ENCODE measurements around the gene NADSYN1. TPM values are rescaled to one million over a fixed set of nuclear protein-coding genes. Genes with fewer than 3 reads are reported as not detected.
A peak's percentile ranks its signal among the peaks of the same experiment; 100 is the strongest.

Gene NADSYN1
- total RNA-seq, 1 donor from 2014 or later = 87.9 TPM

- H3K4me1 Mint-ChIP-seq (ENCODE audit: low read depth, unreplicated experiment) = no peaks in the 10 kb centered on the region
- peaks cover 24% of the 10 kb centered on the region for H3K36me3 ChIP-seq (ENCODE audit: insufficient read depth, low read length)
- H4K20me1 ChIP-seq (ENCODE audit: insufficient read depth, low read length) = peaks cover 34% of the 10 kb centered on the region
- no peak overlapping the region for H3K4me3 Mint-ChIP-seq (ENCODE audit: unreplicated experiment)
- no peaks in the 10 kb centered on the region for H3K9me3 ChIP-seq (ENCODE audit: insufficient read depth, low read depth, low read length)
- H3K27me3 ChIP-seq (ENCODE audit: insufficient read depth, low read length) = no peaks in the 10 kb centered on the region
- no peak overlapping the region for H3K4me3 ChIP-seq (ENCODE audit: insufficient read depth, low read depth, low read length)
- H3K79me2 ChIP-seq (ENCODE audit: insufficient read depth, low read length) = no peaks in the 10 kb centered on the region
- H3K4me1 ChIP-seq (ENCODE audit: insufficient read depth, low read length) = no peaks in the 10 kb centered on the region
- no peak for DNase-seq (ENCODE audit: low read depth)
- H2AFZ ChIP-seq (ENCODE audit: low read depth, low read length) = no peak overlapping the region
- TF ChIP-seq EZH2 (IDR thresholded peaks at IDR 0.05; ENCODE audit: insufficient read depth, low read length) (no peak), CTCF (IDR thresholded peaks at IDR 0.05; ENCODE audit: insufficient read depth, low read depth, low read length) (no peak)
- H3K4me2 ChIP-seq (ENCODE audit: low read length) = no peak overlapping the region
- H3K27ac ChIP-seq (ENCODE audit: low read depth, low read length) = no peak overlapping the region
- H3K36me3 Mint-ChIP-seq (ENCODE audit: low read depth, unreplicated experiment) = peaks cover 40% of the 10 kb centered on the region
- no peak overlapping the region for H3K9ac ChIP-seq (ENCODE audit: low read length)
- H3K27ac Mint-ChIP-seq (ENCODE audit: unreplicated experiment) = no peak overlapping the region
- H3K9me3 Mint-ChIP-seq (ENCODE audit: unreplicated experiment) = no peaks in the 10 kb centered on the region
- FAIRE-seq = no peak
- no peaks in the 10 kb centered on the region for H3K27me3 Mint-ChIP-seq (ENCODE audit: low read depth, unreplicated experiment)
Observed at GRCh38 chr11:71461696-71462095, 8.7 kb downstream of the NADSYN1 start.

- H3K4me2 ChIP-seq (ENCODE audit: low read length) = no peak overlapping the region
- no peak overlapping the region for H3K9ac ChIP-seq (ENCODE audit: low read length)
- H3K79me2 ChIP-seq (ENCODE audit: insufficient read depth, low read length) = no peaks in the 10 kb centered on the region
- no peak overlapping the region for H3K27ac ChIP-seq (ENCODE audit: low read depth, low read length)
- H2AFZ ChIP-seq (ENCODE audit: low read depth, low read length) = no peak overlapping the region
- Mint-ChIP-seq H3K4me3 (ENCODE audit: unreplicated experiment) (no peak overlapping the region), H3K4me1 (ENCODE audit: low read depth, unreplicated experiment) (no peaks in the 10 kb centered on the region), H3K27me3 (ENCODE audit: low read depth, unreplicated experiment) (no peaks in the 10 kb centered on the region), H3K36me3 (ENCODE audit: low read depth, unreplicated experiment) (peaks cover 45% of the 10 kb centered on the region), H3K27ac (ENCODE audit: unreplicated experiment) (no peak overlapping the region), H3K9me3 (ENCODE audit: unreplicated experiment) (no peaks in the 10 kb centered on the region)
- TF ChIP-seq CTCF (IDR thresholded peaks at IDR 0.05; ENCODE audit: insufficient read depth, low read depth, low read length) (no peak), EZH2 (IDR thresholded peaks at IDR 0.05; ENCODE audit: insufficient read depth, low read length) (no peak)
- H3K27me3 ChIP-seq (ENCODE audit: insufficient read depth, low read length) = no peaks in the 10 kb centered on the region
- H4K20me1 ChIP-seq (ENCODE audit: insufficient read depth, low read length) = peaks cover 26% of the 10 kb centered on the region
- peaks cover 20% of the 10 kb centered on the region for H3K36me3 ChIP-seq (ENCODE audit: insufficient read depth, low read length)
- H3K4me3 ChIP-seq (ENCODE audit: insufficient read depth, low read depth, low read length) = no peak overlapping the region
- no peaks in the 10 kb centered on the region for H3K9me3 ChIP-seq (ENCODE audit: insufficient read depth, low read depth, low read length)
- no peak for DNase-seq (ENCODE audit: low read depth)
- FAIRE-seq = no peak
- no peaks in the 10 kb centered on the region for H3K4me1 ChIP-seq (ENCODE audit: insufficient read depth, low read length)
Observed at GRCh38 chr11:71462726-71463125, 9.7 kb downstream of the NADSYN1 start.

- peaks cover 46% of the 10 kb centered on the region for H3K36me3 Mint-ChIP-seq (ENCODE audit: low read depth, unreplicated experiment)
- H3K27ac ChIP-seq (ENCODE audit: low read depth, low read length) = no peak overlapping the region
- H3K4me2 ChIP-seq (ENCODE audit: low read length) = no peak overlapping the region
- DNase-seq (ENCODE audit: low read depth) (no peak), FAIRE-seq (no peak)
- H3K27ac Mint-ChIP-seq (ENCODE audit: unreplicated experiment) = no peak overlapping the region
- peaks cover 22% of the 10 kb centered on the region for H4K20me1 ChIP-seq (ENCODE audit: insufficient read depth, low read length)
- H3K9ac ChIP-seq (ENCODE audit: low read length) = no peak overlapping the region
- peaks cover 15% of the 10 kb centered on the region for H3K36me3 ChIP-seq (ENCODE audit: insufficient read depth, low read length)
- no peaks in the 10 kb centered on the region for H3K4me1 Mint-ChIP-seq (ENCODE audit: low read depth, unreplicated experiment)
- H3K4me3 ChIP-seq (ENCODE audit: insufficient read depth, low read depth, low read length) = no peak overlapping the region
- no peaks in the 10 kb centered on the region for H3K4me1 ChIP-seq (ENCODE audit: insufficient read depth, low read length)
- no peak overlapping the region for H2AFZ ChIP-seq (ENCODE audit: low read depth, low read length)
- H3K27me3 Mint-ChIP-seq (ENCODE audit: low read depth, unreplicated experiment) = no peaks in the 10 kb centered on the region
- peak overlapping the region; percentile 28 for H3K4me3 Mint-ChIP-seq (ENCODE audit: unreplicated experiment)
- no peaks in the 10 kb centered on the region for H3K79me2 ChIP-seq (ENCODE audit: insufficient read depth, low read length)
- no peaks in the 10 kb centered on the region for H3K27me3 ChIP-seq (ENCODE audit: insufficient read depth, low read length)
- no peaks in the 10 kb centered on the region for H3K9me3 ChIP-seq (ENCODE audit: insufficient read depth, low read depth, low read length)
- H3K9me3 Mint-ChIP-seq (ENCODE audit: unreplicated experiment) = no peaks in the 10 kb centered on the region
- TF ChIP-seq CTCF (IDR thresholded peaks at IDR 0.05; ENCODE audit: insufficient read depth, low read depth, low read length) (no peak), EZH2 (IDR thresholded peaks at IDR 0.05; ENCODE audit: insufficient read depth, low read length) (no peak)
Observed at GRCh38 chr11:71463331-71464211, 10.6 kb downstream of the NADSYN1 start.

Data from astrocyte (in vitro differentiated cells and primary cell).